SK-N-SH (cell line): ENCODE data around the gene CHCHD6.

Source experiments
- EZH2phosphoT487 ChIP-seq: fragments of 200-600 bp; sonication (generic); IDR thresholded peaks from 2 replicates; pipeline ENCODE4 v1.6.1; 2017; ENCODE audit warnings: low read depth, mixed run types, mild to moderate bottlenecking, antibody characterized with exemption, moderate library complexity, borderline replicate concordance
- FOXM1 ChIP-seq: IDR thresholded peaks from 2 replicates; pipeline ENCODE4 v1.4.0; 2012; ENCODE audit warnings: low read depth, mild to moderate bottlenecking
- GABPA ChIP-seq: IDR thresholded peaks from 2 replicates; pipeline ENCODE4 v1.4.0; 2012; ENCODE audit warnings: low read depth, mild to moderate bottlenecking
- POLR2AphosphoS5 ChIP-seq: IDR thresholded peaks from 2 replicates; pipeline ENCODE4 v1.6.1; 2012; ENCODE audit warnings: low read depth, low read length
- RAD21 ChIP-seq: IDR thresholded peaks from 2 replicates; pipeline ENCODE4 v1.6.1; 2012; ENCODE audit warnings: mild to moderate bottlenecking, low read length
- REST ChIP-seq: IDR thresholded peaks from 2 replicates; pipeline ENCODE4 v1.6.1; 2012; ENCODE audit warnings: mild to moderate bottlenecking, low read depth, low read length, moderate library complexity
- SMC3 ChIP-seq: IDR thresholded peaks from 2 replicates; pipeline ENCODE4 v1.6.1; 2012; ENCODE audit warnings: low read depth, low read length, improper control_type of control experiment
- TAF1 ChIP-seq: IDR thresholded peaks from 2 replicates; pipeline ENCODE4 v1.6.1; 2012; ENCODE audit warnings: low read depth, mild to moderate bottlenecking, low read length, moderate library complexity, borderline replicate concordance
- TEAD4 ChIP-seq: IDR thresholded peaks from 2 replicates; pipeline ENCODE4 v1.4.0; 2012; ENCODE audit warnings: mild to moderate bottlenecking, borderline replicate concordance; ENCODE audit not compliant: insufficient read depth
- ZBTB33 ChIP-seq: IDR thresholded peaks from 2 replicates; pipeline ENCODE4 v1.4.0; 2012; ENCODE audit warnings: low read depth, borderline replicate concordance
- TF ChIP-seq, protein P1 (sequence below): fragments of 200-600 bp; sonication (generic); IDR thresholded peaks from 2 replicates; pipeline ENCODE4 v1.6.1; 2017; ENCODE audit warnings: antibody characterized with exemption, mild to moderate bottlenecking, moderate library complexity

DNA sequence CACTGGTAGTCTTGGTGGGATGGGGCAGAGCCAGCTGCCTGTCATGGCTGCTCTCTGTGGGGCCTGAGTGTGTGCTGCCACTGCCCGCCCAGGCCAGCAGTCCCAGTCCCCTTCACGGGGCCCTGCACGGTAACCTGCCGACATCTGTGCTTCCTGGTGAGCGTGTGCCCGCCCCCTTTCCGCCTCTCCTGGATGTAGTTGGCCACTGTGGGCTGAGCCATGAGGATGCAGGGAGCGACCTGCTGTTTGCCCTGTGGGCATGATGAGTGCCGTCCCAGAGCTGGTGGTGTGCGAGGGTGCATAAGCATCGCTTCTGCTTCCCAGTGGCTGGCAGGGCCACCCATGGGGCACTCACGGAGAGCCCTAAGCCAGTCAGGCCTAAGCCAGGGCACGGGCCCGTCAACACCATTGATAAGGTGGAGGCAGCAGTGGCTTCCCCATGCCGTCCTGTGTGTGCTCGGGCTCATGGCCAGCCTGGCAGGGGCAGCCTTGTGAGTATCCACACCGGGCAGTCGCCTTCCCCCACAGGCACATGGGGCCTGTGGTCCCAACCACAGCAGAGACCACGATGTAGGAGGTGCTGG is 293.5 kb downstream of the CHCHD6 start:
- TF ChIP-seq RAD21 (no peak), GABPA (no peak), TAF1 (no peak), POLR2AphosphoS5 (no peak), TEAD4 (no peak), REST (no peak), SMC3 (no peak), ZBTB33 (no peak), EZH2phosphoT487 (no peak), FOXM1 (no peak)
- TF ChIP-seq, protein P1, sequence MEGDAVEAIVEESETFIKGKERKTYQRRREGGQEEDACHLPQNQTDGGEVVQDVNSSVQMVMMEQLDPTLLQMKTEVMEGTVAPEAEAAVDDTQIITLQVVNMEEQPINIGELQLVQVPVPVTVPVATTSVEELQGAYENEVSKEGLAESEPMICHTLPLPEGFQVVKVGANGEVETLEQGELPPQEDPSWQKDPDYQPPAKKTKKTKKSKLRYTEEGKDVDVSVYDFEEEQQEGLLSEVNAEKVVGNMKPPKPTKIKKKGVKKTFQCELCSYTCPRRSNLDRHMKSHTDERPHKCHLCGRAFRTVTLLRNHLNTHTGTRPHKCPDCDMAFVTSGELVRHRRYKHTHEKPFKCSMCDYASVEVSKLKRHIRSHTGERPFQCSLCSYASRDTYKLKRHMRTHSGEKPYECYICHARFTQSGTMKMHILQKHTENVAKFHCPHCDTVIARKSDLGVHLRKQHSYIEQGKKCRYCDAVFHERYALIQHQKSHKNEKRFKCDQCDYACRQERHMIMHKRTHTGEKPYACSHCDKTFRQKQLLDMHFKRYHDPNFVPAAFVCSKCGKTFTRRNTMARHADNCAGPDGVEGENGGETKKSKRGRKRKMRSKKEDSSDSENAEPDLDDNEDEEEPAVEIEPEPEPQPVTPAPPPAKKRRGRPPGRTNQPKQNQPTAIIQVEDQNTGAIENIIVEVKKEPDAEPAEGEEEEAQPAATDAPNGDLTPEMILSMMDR, result no peak
